ENCODE data around the gene PATJ.

GRCh38 chr1:61981870-61982660 is 239.8 kb downstream of the PATJ start:
- TF ChIP-seq EZH2 (IDR thresholded peaks at IDR 0.05; ENCODE audit: low read length, unreplicated experiment) (no peak), CTCF (conservative IDR thresholded peaks at IDR 0.05; ENCODE audit: low read depth, low read length) (no peak)
